ENCODE measurements around the gene LHFPL6.

LHFPL6 gene

DNA sequence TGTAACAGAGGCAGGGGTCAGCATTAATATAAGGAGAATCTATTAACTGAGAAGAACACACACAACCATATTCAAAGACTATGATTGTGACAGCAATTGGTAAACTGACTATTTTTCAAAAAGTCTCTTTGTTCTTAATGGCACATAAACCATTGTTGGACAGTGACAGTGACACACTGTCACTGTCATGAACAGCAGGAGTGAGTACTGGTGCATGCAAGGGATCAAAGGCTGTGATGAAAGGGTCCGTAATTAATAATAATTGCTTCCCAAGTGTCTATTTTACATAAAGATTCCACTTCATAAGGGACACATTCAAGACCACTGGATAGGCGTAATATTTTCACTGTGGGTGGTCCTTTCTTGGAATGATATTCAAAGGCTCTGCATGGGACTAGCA lies 50.7 kb downstream of the LHFPL6 start:
- no peak for DNase-seq

DNA sequence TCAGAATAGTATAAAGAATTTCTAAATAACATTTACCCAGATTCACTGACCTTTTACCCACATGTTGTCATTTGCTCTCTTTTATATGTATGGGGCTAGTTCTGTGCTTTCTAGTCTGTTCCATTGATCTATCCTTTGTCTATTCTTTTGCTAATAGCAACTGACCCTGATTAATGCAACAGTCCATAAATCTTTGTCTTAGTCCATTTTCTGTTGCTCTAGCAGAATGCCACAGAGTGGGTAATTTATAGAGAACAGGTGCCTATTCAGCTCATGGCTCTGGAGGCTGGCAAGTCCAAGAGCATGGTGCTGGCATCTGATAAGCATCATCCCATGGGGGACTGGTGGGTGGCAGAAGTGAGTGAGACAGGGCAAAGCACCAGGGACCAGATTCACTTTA lies 52.1 kb downstream of the LHFPL6 start:
- DNase-seq: no peak

DNA sequence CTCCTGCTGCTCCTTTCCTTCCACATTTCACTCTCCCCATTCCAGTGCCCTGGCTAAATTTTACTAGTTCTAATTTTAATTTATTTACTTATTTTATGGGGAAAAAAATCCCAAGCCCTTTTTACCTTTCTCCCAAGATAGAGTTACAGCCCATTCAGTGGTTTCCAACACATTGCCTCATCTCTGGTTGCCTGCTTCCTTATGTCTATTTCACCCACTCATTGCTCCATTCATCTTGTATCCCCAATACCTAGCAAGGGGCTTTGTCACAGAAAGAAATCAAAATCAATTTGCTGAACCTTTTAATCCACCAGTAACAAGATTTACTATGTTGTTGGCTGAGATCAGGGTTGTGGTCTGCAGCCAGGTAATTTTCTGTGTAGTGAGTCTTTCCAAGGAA lies 55.9 kb downstream of the LHFPL6 start:
- no peak for DNase-seq

DNA sequence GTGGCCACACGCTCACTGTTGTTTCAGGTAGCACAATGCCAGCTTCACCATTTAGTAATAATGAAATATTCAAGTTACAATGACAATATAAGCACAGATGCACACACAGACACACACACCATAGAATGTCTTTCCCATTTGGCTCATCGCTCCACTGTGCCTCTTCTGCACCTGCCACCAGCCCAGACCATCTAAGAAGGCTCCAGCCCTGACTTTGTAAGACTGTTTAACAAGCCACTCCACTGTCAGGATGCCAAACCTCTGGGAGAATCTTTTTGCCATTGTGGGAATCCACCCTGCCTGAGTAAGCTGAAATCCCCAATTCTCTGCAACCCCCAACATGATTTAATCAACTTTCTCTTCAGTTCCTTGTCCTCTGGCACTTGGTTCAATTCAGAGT lies 60.6 kb downstream of the LHFPL6 start:
- DNase-seq: no peak

DNA sequence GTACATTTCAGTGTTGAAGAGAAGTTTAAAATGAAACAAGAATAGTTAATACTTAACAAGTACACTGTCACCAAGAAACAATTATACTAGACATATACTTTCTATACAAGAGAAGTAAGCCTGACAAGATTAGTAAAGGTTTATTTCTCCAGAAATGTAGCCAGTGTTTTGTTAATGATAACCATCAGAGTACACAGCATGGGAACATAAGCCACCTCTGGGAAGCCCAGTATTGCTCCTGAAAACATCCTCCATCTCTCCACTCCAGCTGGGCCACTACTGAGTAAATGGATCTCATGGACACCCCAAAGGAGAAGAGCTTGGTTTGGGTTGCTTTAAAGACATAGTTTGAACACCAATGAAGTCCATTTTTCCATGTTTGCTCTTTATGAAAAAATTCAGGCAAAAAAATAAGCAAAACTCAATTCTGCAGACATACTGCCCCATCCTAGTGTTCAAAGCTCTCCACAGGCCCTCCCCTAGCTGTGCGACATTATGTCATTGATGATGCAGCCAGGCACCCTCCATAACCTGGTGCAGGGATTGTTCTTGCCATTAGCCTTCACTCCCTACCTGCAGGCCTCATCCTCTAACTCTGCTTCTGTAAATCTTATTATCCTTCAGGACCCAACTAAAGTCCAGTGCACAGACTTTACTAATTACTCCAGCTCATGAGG lies 61.9 kb downstream of the LHFPL6 start:
- DNase-seq: no peak

DNA sequence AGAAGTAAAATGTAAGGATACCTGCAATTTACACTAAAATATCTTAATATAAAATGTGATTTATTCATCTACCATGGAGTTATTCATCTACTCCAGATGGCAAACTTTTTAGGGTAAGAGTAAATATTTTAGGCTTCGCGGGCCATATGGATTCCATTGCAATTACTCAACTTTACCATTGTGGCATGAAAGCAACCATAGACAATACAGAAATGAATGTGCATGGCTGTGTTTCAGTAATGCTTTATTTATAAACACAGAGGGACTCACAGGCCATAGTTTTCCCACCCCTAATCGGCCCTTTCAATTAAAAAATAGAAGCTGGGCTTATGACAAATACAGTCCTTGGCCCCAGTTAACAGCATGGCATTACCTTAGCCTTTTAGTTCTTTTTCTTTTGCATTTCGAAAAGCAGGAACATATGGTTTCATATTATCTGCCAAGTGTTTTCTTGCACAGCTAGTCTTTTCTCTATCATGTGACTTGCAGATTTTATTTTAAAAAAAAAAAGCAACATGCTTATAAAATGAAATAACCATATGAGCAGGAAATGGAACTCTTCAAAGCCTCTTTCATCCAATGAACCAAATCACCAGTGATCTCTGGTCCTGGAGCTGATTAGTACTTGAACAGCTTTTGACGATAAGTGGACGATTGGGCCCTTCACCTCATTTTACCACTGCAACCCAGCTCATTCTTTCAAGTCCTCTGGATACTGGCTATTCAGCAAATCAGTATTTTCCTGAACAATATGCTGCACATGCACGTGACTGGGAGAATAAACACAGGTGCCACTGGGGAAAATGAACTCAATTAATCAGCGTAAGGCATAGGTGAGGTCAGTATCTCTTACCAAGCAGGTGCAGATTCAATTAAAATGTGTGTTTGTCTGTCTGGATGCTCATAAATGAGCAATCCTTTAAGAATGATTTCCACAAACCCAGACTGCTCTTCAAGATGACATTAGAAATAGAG lies 63.9 kb downstream of the LHFPL6 start:
- DNase-seq: no peak

DNA sequence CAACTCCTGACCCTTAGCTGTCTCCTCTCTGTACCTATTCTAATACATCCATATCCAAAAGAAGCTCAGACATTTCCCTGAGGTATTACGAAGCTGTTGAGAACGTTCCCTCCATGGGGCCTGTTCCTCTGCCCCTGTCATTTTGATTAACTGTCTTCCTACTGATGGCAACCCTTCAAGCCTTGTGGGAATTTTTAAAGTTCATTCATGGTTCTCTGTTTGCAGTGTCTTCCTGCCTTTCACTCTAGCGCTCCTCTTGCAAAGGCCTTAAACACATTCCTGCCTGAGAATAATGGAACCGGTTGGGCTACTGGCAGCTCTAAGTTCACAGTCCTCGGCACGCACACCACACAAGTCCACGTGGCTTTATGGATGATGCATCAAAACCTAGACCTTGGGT lies 66.1 kb downstream of the LHFPL6 start:
- no peak for DNase-seq

DNA sequence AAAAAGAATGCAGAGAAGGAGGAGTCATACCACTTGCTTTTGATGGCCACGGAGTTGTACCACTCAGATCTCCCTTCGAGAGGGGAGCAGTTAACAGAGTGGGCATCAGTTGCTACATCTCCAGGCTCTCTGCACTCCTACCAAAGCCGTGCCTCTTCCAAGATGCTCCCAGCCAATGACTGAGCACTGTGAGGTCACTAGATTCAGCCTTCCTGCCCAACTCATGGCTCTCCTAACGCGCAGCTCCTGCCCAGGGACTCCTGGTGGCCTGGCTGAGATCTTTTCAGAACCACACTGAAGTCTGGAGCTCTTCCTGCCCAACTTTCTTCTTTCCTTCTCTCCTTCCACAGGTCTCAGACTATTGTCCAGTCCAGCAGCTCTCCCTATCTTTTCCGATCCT lies 66.7 kb downstream of the LHFPL6 start:
- no peak for DNase-seq

DNA sequence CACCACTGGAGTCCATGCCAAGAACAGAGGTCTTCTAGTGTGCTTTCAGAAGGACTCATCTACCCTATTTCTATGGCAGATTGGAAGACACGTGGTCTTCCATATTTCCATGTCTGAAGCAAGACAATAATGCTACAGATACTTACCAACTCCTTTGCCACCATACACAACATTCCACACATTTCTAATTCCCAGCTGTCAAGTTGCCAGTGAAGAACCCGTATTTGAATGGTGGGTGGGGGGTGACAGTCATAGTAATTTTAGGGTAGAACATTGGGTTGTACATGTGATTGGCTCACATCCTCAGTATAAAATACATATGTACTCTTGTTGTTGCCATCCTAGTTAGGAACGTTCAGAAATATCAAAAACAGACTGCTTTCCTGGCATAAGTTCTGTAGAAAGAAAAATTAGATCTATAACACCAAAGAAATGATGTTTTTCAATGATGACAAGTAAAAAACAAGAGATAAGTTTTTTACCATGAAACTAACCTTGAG lies 69.3 kb downstream of the LHFPL6 start:
- no peak for DNase-seq

DNA sequence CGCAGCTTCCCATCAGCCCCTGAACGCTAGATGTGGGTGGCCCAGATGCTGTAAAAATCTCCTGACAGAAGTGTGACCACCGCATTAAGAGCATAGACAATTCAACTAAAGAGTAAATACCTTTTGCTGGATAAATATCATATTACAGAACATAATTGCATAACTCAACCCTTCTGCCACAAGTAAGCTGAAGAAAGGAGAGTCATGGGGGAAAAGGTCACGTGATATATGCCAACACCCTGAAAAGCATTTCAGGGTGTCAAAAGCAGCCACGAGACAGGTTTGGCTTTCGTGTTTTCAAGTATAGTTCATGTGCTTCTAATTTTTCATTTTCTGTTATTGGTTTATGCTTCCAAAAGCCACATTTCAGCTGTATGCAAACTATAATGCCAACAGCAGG lies 71.3 kb downstream of the LHFPL6 start:
- no peak for DNase-seq

DNA sequence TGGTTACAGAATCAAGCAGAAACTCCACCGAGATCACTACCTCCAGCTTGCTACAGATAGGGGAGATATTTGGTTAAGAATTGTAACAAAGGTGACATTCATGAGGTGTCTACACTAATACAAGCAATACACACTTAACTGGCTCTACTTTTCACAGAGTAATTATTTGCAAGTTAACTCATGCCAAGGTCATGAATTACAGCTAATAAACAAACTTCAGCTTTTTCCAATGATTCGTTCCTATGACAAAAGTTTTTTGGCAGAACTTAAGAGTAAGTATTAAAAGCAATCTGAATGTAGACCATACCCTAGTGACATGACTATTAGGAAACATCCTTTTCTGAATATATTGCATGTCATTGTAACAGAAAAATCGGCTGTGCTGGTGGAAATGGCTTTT lies 72.1 kb downstream of the LHFPL6 start:
- no peak for DNase-seq

DNA sequence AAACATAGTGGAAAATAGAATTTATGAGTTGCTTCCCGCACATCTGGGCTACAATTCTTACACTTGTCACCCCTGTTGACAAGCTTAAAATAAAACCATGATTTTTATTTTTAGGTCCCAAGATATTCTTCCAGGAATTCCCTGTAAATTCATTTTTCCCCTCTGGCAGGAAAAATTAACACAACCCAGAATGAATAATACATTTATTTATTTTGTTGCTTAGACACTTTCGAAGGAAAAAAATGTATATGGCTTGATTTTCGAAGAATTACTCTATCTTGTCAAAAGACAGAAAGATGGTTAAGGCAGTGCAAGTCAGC lies 74.4 kb downstream of the LHFPL6 start:
- DNase-seq: no peak

DNA sequence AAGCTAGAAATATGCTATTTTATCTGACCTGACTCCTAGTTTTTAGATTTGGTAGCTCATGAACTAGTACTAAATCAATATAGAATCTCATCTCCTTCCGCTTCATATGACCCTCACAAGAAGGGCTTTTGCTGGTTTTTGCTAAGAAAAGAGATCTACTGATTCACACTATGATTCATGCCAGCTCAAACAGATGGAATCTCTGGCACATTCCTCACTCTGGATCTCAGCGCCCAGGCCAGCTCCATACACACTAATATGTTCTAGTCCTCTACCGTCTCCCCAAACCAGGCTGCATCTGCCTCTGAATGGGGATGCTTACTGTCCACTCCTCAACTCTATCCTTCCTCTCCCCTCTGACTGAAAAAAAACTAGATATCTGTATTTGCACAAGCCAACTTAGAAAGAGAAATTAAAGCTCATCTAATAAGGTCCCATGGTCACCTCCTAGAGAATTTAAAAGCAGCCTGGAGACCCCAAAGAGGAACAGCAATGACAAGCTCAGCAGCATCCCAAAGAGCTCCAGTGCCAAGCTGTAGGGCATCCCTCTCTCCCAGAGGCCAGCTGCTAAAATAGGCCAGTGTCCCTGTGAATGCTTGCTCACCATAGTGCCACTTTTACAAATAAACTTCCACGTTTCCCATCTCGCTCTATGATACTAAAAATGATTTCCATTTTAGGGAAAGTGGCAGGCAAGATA lies 74.9 kb downstream of the LHFPL6 start:
- no peak for DNase-seq

DNA sequence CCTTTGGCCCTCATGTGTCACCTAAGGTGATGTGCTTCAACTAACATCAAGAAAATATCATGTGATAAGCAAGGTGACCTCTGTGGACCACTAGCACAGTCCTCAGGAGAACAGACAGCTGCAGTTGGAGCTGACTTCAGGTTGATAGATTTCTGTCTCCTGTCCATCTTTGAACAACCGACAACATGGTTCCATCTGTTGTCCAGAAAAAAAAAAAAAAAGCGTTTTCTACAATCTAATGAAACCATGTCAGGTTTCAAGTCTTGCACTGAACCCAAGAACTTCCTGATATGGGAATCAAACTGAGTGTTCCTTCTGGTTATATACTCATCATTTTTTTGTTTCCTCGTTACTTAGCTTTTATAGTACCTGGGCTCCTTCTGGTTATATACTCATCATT lies 75.7 kb downstream of the LHFPL6 start:
- DNase-seq: no peak

DNA sequence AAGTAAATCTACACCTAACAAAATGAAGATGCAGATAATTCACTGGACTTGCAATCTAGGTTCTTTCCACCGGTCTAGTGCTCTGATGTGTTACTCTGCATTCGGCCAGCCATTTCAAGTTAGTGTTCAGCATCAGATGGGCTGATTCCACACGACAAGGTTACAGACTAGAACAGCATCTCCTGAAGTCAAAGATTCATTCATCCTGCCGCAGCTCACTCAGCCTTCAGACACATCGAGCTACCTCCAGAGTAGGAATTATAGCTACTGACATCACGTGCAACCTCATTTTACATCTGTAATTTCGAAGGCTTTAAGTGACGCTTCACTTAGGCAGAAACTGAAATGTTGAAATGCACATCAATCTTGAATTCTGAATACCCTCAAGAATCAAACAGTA lies 76.5 kb downstream of the LHFPL6 start:
- no peak for DNase-seq

DNA sequence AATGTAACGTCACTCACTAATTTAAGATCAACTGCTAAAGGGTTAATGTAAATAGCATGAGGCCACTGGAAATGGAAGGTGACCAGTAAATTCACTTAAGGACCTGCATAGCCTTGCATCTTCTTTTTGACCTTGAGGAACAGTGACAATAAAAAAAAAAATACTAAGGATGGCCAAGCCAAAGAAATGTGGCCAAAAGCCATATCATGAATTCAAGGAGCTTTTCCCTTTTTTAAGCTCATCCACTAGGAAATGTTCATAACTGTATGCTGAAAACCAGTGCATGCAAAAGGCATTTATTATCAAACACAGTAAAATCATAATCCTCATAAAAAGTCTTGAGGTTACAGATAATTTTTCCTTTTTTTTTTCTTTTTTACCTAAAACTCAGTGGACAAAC lies 77.5 kb downstream of the LHFPL6 start:
- DNase-seq: no peak

DNA sequence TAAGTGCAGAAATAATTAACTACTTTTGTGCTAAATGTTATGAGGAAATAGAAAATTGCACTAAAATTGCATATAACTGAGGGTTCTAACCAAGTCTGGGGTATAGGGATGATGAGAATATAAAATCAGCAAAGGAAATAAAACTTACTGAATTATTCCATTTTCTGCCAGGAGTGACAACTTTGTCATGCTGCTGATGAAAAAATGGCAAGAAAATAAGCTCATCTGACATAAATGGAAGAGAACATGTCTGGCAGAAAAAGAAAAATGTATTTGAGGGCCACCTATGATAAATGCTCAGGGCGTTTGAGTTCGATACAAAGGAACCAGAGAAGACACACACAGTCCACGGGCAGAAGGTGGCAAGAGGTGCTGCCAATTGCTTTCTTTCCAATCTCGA lies 78.2 kb downstream of the LHFPL6 start:
- DNase-seq: no peak

DNA sequence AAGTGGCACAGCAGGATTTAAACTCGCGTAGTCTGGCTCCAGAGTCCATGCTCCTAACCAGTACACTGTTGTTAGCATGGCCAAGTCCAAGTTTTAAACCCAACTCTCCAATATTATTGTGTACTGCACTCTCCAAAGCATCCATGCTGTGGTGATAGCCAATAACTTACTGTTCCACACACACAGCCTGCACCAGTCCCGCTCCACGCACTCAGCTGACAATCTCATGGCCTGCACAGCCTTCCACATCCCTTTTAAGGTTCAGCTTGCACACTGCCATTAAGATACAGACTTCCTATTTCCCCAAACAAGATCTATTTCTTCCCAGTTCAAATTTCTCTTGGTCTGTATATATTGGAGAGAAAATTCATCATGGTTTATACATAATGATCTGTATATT lies 80.7 kb downstream of the LHFPL6 start:
- DNase-seq: no peak

DNA sequence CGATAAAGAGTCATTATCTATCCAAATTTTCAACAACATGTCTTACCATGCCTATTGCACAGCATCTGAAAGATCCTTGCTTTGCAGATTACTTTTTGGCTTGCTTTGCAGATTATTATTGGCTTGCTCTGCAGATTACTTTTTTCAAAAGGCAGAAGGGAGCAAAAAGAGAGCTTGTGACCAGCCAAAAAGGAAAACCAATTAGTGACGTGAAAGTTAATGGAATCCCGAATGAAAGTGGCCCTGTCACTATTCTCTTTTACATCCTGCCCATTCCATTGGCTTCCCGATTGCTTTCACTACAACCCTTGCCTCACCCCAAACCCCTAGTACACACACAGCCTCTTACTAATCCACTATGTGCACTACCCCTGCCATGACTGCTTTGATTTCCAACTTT lies 81.3 kb downstream of the LHFPL6 start:
- DNase-seq: no peak

DNA sequence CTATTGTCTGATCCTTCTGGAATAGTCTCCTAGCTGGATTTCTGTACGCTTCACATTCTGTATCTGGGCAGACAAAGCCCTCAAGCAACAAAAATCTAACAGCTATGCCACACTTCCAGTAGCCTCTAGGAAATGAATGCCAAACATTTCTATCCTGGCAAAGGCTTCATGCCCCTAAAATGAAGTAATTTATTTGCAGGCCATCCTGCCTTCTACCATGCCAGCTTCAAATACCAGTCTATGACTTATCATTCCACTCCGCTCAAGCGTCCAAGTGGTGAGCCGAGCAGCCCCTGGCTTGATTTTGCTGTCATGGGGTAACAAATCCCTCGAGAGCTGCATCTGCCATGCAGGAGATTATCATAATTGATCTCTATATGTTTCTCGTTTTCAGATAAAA lies 86.9 kb downstream of the LHFPL6 start:
- DNase-seq: no peak

DNA sequence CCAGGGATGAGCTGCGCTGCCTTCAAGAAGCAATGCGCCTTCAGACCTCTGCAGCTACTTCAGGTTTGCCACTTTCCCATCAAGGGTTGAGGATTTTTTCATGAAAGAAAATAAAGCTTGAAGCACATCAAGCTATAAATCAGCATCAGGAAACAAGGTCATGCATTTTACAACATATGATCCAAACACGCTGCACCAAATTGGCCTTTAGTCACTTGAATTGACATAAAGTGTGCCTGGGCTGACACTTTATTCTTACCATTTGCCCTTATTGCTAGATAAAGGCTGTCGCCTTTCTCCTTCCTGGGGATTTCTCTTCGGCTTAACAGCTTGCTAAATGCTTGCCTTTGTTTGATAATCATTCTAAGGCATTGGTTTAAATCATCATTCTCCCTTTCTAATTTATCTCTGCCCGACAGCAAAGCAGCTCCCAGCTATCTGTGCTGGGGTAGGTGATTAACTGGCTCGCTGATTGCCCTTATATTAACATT lies 87.7 kb downstream of the LHFPL6 start:
- DNase-seq: no peak

DNA sequence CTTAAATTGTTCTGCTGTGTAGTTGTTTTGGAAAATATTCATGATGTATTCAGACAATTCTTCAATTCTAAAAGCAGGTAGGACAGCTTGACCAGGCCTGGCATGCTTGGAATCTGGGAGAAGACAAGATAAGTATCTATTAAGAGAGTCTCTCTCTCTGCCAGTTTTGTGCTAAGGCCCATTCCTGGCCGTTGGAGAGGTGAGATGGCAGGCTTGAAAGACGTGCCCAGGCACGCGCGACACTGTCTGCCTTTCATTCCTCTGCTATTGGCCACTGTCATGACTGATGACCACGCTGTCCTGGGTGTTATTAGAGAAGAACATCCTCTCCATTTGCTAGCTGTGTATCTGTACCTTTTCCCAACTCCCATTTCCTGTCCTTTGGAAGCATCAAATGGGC lies 90.3 kb downstream of the LHFPL6 start:
- no peak for DNase-seq

DNA sequence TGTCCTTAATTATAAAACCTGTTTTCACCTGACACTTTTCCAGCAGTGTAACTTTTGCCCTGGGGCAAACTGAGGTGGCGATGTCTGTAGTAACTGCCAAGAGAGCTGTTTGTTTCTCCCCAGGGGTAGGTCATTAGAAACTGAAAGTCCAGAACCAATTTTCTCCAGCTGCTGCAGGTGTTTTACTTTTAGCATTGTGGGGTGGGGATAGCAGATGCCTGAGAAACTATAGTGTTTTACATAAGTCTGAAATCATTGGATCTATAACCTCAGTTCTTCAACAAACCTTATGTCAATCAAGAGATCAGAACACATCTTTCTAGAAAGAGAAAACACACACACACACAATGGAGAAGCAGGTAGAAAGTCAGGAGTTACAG lies 92.7 kb downstream of the LHFPL6 start:
- DNase-seq: no peak
